Measurements from ENCODE around the gene TRIM22.

TRIM22 gene

GRCh38 chr11:5746614-5747013, 57.0 kb downstream of the TRIM22 start:
- no peak for DNase-seq (ENCODE audit: low spot score)

- no peak for DNase-seq (ENCODE audit: low spot score)
Observed at GRCh38 chr11:5749836-5750235, 60.2 kb downstream of the TRIM22 start.

- no peak for DNase-seq (ENCODE audit: low spot score)
Observed at GRCh38 chr11:5753943-5754342, 64.4 kb downstream of the TRIM22 start, which contains the start of gene OR52N4. TSS of gene OR52N4 (plus strand) at chr11:5754243. CDS start at chr11:5754741, 498 bp downstream.
